ENCODE results near the gene PDCD11.

Gene PDCD11

GRCh38 chr10:103458720-103459119 is 62.3 kb downstream of the PDCD11 start, which contains the start of gene CALHM1:
TSS of gene CALHM1 (minus strand) at chr10:103458900. CDS start at chr10:103458751, 149 bp downstream.
- DNase-seq (ENCODE audit: low read depth), result no peak
- TF ChIP-seq CTCF (IDR thresholded peaks at IDR 0.05; ENCODE audit: control insufficient read depth, insufficient read depth, low read depth, low read length, missing control alignments), result no peak
- H3K4me3 ChIP-seq (ENCODE audit: control insufficient read depth, low read depth, low read length), result no peak within 1 kb of the TSS

GRCh38 chr10:103459615-103460014 is 63.2 kb downstream of the PDCD11 start:
- DNase-seq (ENCODE audit: low read depth), result no peak
- no peak for TF ChIP-seq CTCF (IDR thresholded peaks at IDR 0.05; ENCODE audit: control insufficient read depth, insufficient read depth, low read depth, low read length, missing control alignments)
- H3K4me3 ChIP-seq (ENCODE audit: control insufficient read depth, low read depth, low read length), result no peak overlapping the region

- DNase-seq (ENCODE audit: low read depth), result no peak
- no peak for TF ChIP-seq CTCF (IDR thresholded peaks at IDR 0.05; ENCODE audit: control insufficient read depth, insufficient read depth, low read depth, low read length, missing control alignments)
- H3K4me3 ChIP-seq (ENCODE audit: control insufficient read depth, low read depth, low read length), result no peak overlapping the region
These were observed 67.1 kb downstream of the PDCD11 start for GRCh38 chr10:103463499-103463898.

DNA sequence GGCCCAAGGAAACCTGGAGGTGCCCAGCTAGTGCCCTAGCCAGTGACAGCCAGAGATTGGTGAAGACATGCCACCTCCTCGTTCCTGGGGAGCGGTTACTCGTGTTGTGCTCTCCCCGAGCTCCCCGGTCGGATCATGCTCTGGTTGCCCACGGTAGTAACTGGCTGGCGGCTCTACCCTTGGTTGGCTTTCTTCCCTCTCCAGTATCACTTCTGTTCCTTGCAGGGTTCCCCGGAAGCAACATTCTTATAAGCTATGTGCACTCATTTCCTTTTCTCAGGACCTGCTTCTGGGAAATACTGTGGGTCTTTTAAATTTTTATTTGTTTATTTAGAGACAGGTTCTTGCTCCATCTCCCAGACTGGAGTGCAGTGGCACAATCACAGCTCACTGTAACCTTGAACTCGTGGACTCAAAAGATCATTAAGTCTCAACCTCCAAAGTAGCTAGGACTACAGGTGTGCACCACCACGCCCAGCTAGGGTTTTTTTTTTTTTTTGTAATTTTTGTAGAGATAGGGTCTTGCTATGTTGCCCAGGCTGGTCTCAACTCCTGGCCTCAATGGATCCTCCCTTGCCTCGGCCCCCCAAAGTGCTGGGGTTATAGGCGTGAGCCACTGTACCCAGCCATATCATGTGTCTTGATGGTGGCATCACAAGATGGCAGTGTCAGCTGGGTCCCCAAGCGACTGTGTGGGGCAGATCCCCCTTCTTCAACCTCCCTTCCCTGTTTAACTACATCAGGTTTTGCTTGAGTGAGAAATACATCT is 69.2 kb downstream of the PDCD11 start:
- no peak for DNase-seq (ENCODE audit: low read depth)
- H3K4me3 ChIP-seq (ENCODE audit: control insufficient read depth, low read depth, low read length), result no peak overlapping the region
- TF ChIP-seq CTCF (IDR thresholded peaks at IDR 0.05; ENCODE audit: control insufficient read depth, insufficient read depth, low read depth, low read length, missing control alignments), result no peak

DNA sequence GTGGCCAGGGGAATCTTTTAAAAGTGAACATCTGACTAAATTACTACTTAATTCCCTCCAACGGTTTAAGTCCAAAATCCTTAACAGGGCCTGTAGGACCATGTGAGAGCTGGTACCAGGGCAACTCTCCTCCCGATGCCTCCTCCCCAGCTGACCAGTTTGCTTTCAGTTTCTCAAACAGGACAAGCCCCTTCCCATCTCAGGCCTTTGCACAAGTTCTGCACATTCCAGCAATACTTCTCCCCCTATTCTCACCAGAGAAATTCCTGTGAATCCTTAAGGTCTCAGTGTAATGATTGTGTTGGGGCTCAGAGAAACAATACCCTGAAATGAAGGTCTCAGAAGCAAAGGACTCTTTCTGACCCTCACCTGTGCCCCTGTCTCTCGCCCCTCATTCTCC is 70.3 kb downstream of the PDCD11 start:
- no peak for TF ChIP-seq CTCF (IDR thresholded peaks at IDR 0.05; ENCODE audit: control insufficient read depth, insufficient read depth, low read depth, low read length, missing control alignments)
- H3K4me3 ChIP-seq (ENCODE audit: control insufficient read depth, low read depth, low read length), result no peak overlapping the region

GRCh38 chr10:103467406-103467805 is 71.0 kb downstream of the PDCD11 start:
- no peak for DNase-seq (ENCODE audit: low read depth)
- no peak for TF ChIP-seq CTCF (IDR thresholded peaks at IDR 0.05; ENCODE audit: control insufficient read depth, insufficient read depth, low read depth, low read length, missing control alignments)
- H3K4me3 ChIP-seq (ENCODE audit: control insufficient read depth, low read depth, low read length), result no peak overlapping the region

More for the DNA sequence above, 70.3 kb downstream of the PDCD11 start:
- no peak for DNase-seq (ENCODE audit: low read depth)

Measured in AG09309 (cell line).